GM12878 (cell line): ENCODE data around the gene VAT1. TPM values are rescaled to one million over a fixed set of nuclear protein-coding genes. Genes with fewer than 3 reads are reported as not detected.

ENCODE experiments used
- ATAC-seq: fragments of 200-7000 bp; cut with Tn5 transposase; 3 replicates; pipeline ENCODE4 v1.9.1; 2020; ENCODE audit warnings: mild to moderate bottlenecking, moderate library complexity
- BruUV-seq: library from RNA; stranded (reverse); fragments of 400-500 nt; replicated peaks from 2 replicates; lab custom pipeline; 2021; lab: Mats Ljungman, UMichigan
- CTCF ChIA-PET: fragments of 300-600 bp; sonication (Branson Sonifier 250); formaldehyde crosslinking; extraction: SDS; loops from one replicate; lab custom pipeline; 2021; ENCODE audit warnings: inconsistent platforms; lab: Yijun Ruan, JAX
- POLR2A ChIA-PET: fragments of 350-600 bp; formaldehyde crosslinking; extraction: SDS; loops from one replicate; lab custom pipeline; 2021; ENCODE audit warnings: inconsistent platforms; lab: Charles Lee
- RAD21 ChIA-PET: fragments of 300-600 bp; sonication (Branson Sonifier 250); formaldehyde crosslinking; loops from one replicate; lab custom pipeline; 2023; ENCODE audit warnings: antibody characterized with exemption; ENCODE audit not compliant: unreplicated experiment; lab: Charles Lee
- SMC1A ChIA-PET: fragments of 300-600 bp; sonication (Branson Sonifier 250); formaldehyde crosslinking; loops from one replicate; lab custom pipeline; 2023; ENCODE audit not compliant: unreplicated experiment, uncharacterized antibody; lab: Charles Lee
- DNase-seq: peaks from one replicate; pipeline ENCODE4 v3.0.0-alpha.2; 2011; ENCODE audit warnings: low read depth, low spot score
- FAIRE-seq: peaks from 3 replicates; lab custom pipeline; 2011; peaks lifted over from hg19 to GRCh38; lab: Jason Lieb, UNC
- H2AFZ ChIP-seq: 2 replicates; pipeline ENCODE4 v1.6.0; 2011; ENCODE audit warnings: low read depth, low read length, control low read depth; ENCODE audit not compliant: control insufficient read depth
- H3K27ac ChIP-seq: 2 replicates; pipeline ENCODE4 v1.5.1; 2011; ENCODE audit warnings: control low read depth; ENCODE audit not compliant: control insufficient read depth, insufficient read depth
- H3K27me3 ChIP-seq, 2 experiments: replicated peaks in 1 of 2; 2 replicates each; pipeline versions ENCODE4 v1.6.0 to v1.6.1; 2011; ENCODE audit warnings: low read length in 1 of 2; ENCODE audit not compliant: control insufficient read depth in 2 of 2, insufficient read depth in 2 of 2
- H3K36me3 ChIP-seq, 2 experiments: 2 replicates each; pipeline ENCODE4 v1.5.1; 2011; ENCODE audit warnings: low read length in 1 of 2; ENCODE audit not compliant: control insufficient read depth in 2 of 2, insufficient read depth in 2 of 2
- H3K4me1 ChIP-seq: 2 replicates; pipeline ENCODE4 v1.6.1; 2011; ENCODE audit warnings: mild to moderate bottlenecking, low read length, moderate library complexity, mixed read lengths; ENCODE audit not compliant: control insufficient read depth, insufficient read depth
- H3K4me2 ChIP-seq: 2 replicates; pipeline ENCODE4 v1.6.0; 2011; ENCODE audit warnings: control low read depth; ENCODE audit not compliant: control insufficient read depth, insufficient read depth
- H3K4me3 ChIP-seq: fragments of 200-600 bp; sonication (generic); 2 replicates; pipeline ENCODE4 v1.5.1; 2016
- H3K79me2 ChIP-seq: 2 replicates; pipeline ENCODE4 v1.6.0; 2011; ENCODE audit warnings: low read length; ENCODE audit not compliant: control insufficient read depth, insufficient read depth
- H3K9ac ChIP-seq: 2 replicates; pipeline ENCODE4 v1.8.0; 2011; ENCODE audit warnings: low read length, control low read depth, mixed read lengths; ENCODE audit not compliant: control insufficient read depth, insufficient read depth
- H3K9me3 ChIP-seq: replicated peaks from 3 replicates; pipeline ENCODE4 v1.5.1; 2011; ENCODE audit warnings: mild to moderate bottlenecking, low read length; ENCODE audit not compliant: control insufficient read depth, insufficient read depth
- H4K20me1 ChIP-seq: 2 replicates; pipeline ENCODE4 v1.6.0; 2011; ENCODE audit not compliant: control insufficient read depth, insufficient read depth
- CHD2 ChIP-seq: IDR thresholded peaks from 2 replicates; pipeline ENCODE4 v1.6.1; 2011; ENCODE audit warnings: low read depth, low read length, improper control_type of control experiment, borderline replicate concordance
- IRF4 ChIP-seq: IDR thresholded peaks from 2 replicates; pipeline ENCODE4 v1.6.1; 2011; ENCODE audit warnings: low read depth, low read length
- STAT3 ChIP-seq: IDR thresholded peaks from 2 replicates; pipeline ENCODE4 v1.6.1; 2011; ENCODE audit warnings: low read depth, low read length, improper control_type of control experiment
- WGBS: methylation state at CpG from one replicate; pipeline ENCODE4 v1.1.6; 2016; ENCODE audit warnings: low lambda C conversion rate; ENCODE audit not compliant: insufficient replicate concordance, insufficient coverage; ENCODE audit errors: missing lambda C conversion rate; 5-methylcytosine and 5-hydroxymethylcytosine counted together
- in situ Hi-C: fragments of 300-500 bp; cut with MboI; formaldehyde crosslinking; loops from 9 replicates; pipeline ENCODE4 v1.14.3; 2018; ENCODE audit warnings: mixed read lengths
- intact Hi-C: fragments of 100-400 bp; cut with micrococcal nuclease; formaldehyde crosslinking; loops from one replicate; pipeline ENCODE4 v1.14.2; 2022; ENCODE audit not compliant: unreplicated experiment
- polyA plus RNA-seq, 11 experiments: library from polyadenylated mRNA; depleted of rRNA in 4 of 11; unstranded in 6 of 11; stranded (reverse) in 5 of 11; fragments of >200 nt; fragmentation: Nextera tagmentation in 4 of 11; fragmentation: Illumina TruSeq in 1 of 11; extraction: Ambion mirVana in 4 of 11; extraction: Trizol in 1 of 11; gene quantifications; 1 replicate in 1 of 11; 2 replicates in 10 of 11; pipeline versions ENCODE4 v1.2.1 to v1.2.3, GENCODE V29; 2011 to 2016; ENCODE audit warnings: inconsistent platforms in 2 of 11, missing spikeins in 2 of 11, low read depth in 1 of 11
- total RNA-seq, 4 experiments: library from RNA; depleted of rRNA in 3 of 4; stranded (reverse); fragments of >200 nt in 3 of 4; fragmentation: Illumina TruSeq in 1 of 4; extraction: Trizol in 1 of 4; gene quantifications; 2 replicates each; pipeline versions ENCODE4 v1.2.1 to v1.2.3, GENCODE V29; 2013 to 2021
- TF ChIP-seq, protein P1 (sequence below): fragments of 450-650 bp; IDR thresholded peaks from 2 replicates; pipeline ENCODE4 v1.6.1; 2016; ENCODE audit warnings: mild to moderate bottlenecking

The VAT1 gene
- total and polyA plus RNA-seq, 10 of the 15 experiments (the other 5 are each of a cell fraction or from before 2014, with no cell fraction given), result 5.0 to 19.8 (median 8.2) TPM

DNA sequence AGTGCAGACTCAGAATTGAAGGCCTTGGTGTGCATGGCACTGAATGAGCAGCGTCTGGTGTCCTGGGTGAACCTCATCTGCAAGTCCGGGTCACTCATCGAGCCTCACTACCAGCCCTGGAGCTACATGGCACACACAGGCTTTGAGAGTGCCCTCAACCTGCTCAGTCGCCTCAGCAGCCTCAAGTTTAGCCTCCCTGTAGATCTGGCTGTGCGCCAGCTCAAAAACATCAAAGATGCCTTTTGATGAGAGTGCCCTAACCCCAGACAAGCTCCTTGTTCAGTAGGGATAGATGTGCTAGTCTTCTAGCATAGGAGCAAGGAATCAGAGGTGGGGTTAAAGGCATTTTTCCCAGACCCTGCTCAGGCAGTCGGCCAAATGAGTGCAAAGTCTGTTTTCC is 30.7 kb downstream of the VAT1 start (continued):
- TF ChIP-seq CHD2 (no peak), IRF4 (no peak)

DNA sequence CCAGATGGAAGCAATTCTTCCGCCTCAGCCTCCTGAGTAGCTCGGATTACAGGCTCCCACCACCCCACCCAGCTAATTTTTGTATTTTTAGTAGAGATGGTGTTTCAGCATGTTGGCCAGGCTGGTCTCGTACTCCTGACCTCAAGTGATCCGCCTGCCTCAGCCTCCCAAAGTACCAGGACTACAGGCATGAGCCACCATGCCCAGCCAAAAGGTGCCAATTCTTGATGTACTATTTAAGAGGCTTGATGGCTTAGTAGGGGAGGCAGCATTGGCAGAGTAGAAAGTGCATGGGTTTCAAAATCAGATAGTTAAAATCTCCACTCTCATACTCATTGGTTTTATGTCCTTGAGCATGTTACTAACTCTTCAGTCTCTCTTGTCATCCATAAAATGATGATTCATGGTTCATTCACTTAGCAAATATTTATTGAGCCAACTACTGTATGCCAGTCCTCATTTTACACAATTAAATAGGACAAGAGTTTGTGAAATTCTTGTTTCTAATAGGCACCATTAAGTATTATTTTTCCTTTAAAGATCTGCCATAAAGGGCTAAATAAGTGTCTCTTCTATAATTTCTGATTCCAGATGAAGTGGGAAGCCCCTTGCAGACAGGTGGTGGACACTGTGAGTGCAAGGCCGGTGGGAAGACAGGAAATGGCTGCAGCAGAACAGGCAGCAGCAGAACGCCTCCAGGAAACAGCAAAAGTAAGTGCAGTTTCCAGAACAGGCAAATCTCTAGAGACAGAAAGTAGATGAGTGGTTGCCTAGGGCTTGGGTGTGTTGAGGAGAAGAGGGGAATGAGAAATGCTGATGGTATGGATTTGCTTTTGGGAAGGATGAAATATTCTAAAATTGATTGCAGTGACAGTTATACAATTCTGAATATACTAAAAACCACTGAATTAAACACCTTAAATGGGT is 32.2 kb downstream of the VAT1 start:
- Histone ChIP-seq H3K9me3 (no peaks in the 10 kb centered on the region), H3K79me2 (peaks cover 11% of the 10 kb centered on the region), H4K20me1 (no peaks in the 10 kb centered on the region), H2AFZ (no peak overlapping the region), H3K4me1 (peaks cover 18% of the 10 kb centered on the region), H3K27ac (no peak overlapping the region), H3K4me2 (no peak overlapping the region), H3K27me3 (no peaks in the 10 kb centered on the region), H3K4me3 (no peak overlapping the region), H3K36me3 (peaks cover 13 to 35% of the 10 kb centered on the region in 2 experiments), H3K9ac (no peak overlapping the region)
- POLR2A ChIA-PET, result no interaction called here
- in situ Hi-C loops (no loop called here), intact Hi-C loops (loop anchor here (10.0 kb wide), 1 partner anchor 145 kb away; the partner anchor contains the start of gene AOC2)
- RAD21 ChIA-PET, result no interaction called here
- TF ChIP-seq STAT3 (no peak), IRF4 (no peak)
- TF ChIP-seq, protein P1, sequence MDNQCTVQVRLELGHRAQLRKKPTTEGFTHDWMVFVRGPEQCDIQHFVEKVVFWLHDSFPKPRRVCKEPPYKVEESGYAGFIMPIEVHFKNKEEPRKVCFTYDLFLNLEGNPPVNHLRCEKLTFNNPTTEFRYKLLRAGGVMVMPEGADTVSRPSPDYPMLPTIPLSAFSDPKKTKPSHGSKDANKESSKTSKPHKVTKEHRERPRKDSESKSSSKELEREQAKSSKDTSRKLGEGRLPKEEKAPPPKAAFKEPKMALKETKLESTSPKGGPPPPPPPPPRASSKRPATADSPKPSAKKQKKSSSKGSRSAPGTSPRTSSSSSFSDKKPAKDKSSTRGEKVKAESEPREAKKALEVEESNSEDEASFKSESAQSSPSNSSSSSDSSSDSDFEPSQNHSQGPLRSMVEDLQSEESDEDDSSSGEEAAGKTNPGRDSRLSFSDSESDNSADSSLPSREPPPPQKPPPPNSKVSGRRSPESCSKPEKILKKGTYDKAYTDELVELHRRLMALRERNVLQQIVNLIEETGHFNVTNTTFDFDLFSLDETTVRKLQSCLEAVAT, result no peak
- BruUV-seq, result no TSS peak
- DNase-seq (no peak), ATAC-seq (no peak), FAIRE-seq (no peak)
- CTCF ChIA-PET, result interaction anchor here (1.0 kb wide), 1 partner anchor 8 kb away, joined by 3 read pairs; the partner anchor contains the start of gene RPL27
- SMC1A ChIA-PET, result interaction anchor here (0.9 kb wide), 1 partner anchor 26 kb away, joined by 3 read pairs; the partner anchor contains the start of gene AARSD1
- WGBS, result 84% methylated on average over 6 of the region's 6 CpGs
